Naive B cell (primary cell): ENCODE measurements around the gene ATRNL1. TPM values are rescaled to one million over a fixed set of nuclear protein-coding genes. Genes with fewer than 3 reads are reported as not detected.
"Not testable (repeated sequence)": the region's sequence is repeated elsewhere in the genome, so short reads cannot be mapped to it uniquely, and the experiment has no call there.

ENCODE experiments used
- ATAC-seq, 2 donors: fragments of 150-1000 bp; cut with Tn5 transposase; 2 replicates each; pipeline ENCODE4 v1.10.0; 2021; ENCODE audit warnings: low read depth in 2 of 2, mild to moderate bottlenecking in 2 of 2, moderate library complexity in 2 of 2
- DNase-seq: peaks from one replicate; pipeline ENCODE4 v3.0.0; 2022
- H3K27ac Mint-ChIP-seq, 6 donors: one replicate each; pipeline ENCODE4 v1.8.0; 2020 to 2022; ENCODE audit warnings: mild to moderate bottlenecking in 6 of 6, mixed read lengths in 6 of 6, moderate library complexity in 5 of 6, inconsistent platforms in 2 of 6
- H3K27me3 Mint-ChIP-seq, 3 donors: one replicate each; pipeline ENCODE4 v1.8.0; 2021 to 2022; ENCODE audit warnings: mixed read lengths in 3 of 3, mild to moderate bottlenecking in 1 of 3
- H3K36me3 Mint-ChIP-seq, 2 donors: one replicate each; pipeline ENCODE4 v1.8.0; 2020 to 2022; ENCODE audit warnings: mixed read lengths in 2 of 2, inconsistent platforms in 1 of 2, mild to moderate bottlenecking in 1 of 2
- H3K4me1 Mint-ChIP-seq, 3 donors: one replicate each; pipeline ENCODE4 v1.8.0; 2020 to 2022; ENCODE audit warnings: mixed read lengths in 3 of 3, inconsistent platforms in 1 of 3, mild to moderate bottlenecking in 1 of 3, moderate library complexity in 1 of 3
- H3K4me3 Mint-ChIP-seq, 8 donors: one replicate each; pipeline ENCODE4 v1.8.0; 2020 to 2022; ENCODE audit warnings: mild to moderate bottlenecking in 8 of 8, mixed read lengths in 8 of 8, moderate library complexity in 8 of 8, inconsistent platforms in 2 of 8
- H3K9me3 Mint-ChIP-seq, 7 donors: one replicate each; pipeline ENCODE4 v1.8.0; 2020 to 2022; ENCODE audit warnings: mixed read lengths in 7 of 7, mild to moderate bottlenecking in 5 of 7, inconsistent platforms in 2 of 7, moderate library complexity in 1 of 7
- polyA plus RNA-seq, 6 donors: library from polyadenylated mRNA; unstranded; fragments of 300-500 nt; fragmentation: Illumina TruSeq; gene quantifications; one replicate each; pipeline ENCODE4 v1.2.3, GENCODE V29; 2021; ENCODE audit warnings: low read depth in 6 of 6

ATRNL1 gene
- polyA plus RNA-seq, 6 donors from 2014 or later = 0.03 to 1.7 (median 0.49) TPM; not detected in 2

- Mint-ChIP-seq H3K9me3 (peaks cover 9 to 54% (median 26%) of the 10 kb centered on the region in 7 donors), H3K36me3 (peaks cover 5 to 18% of the 10 kb centered on the region in 2 donors), H3K4me1 (no peaks in the 10 kb centered on the region), H3K4me3 (no peak overlapping the region), H3K27me3 (peaks cover 14 to 31% (median 21%) of the 10 kb centered on the region in 3 donors), H3K27ac (no peak overlapping the region)
- DNase-seq = no peak
- no peak for ATAC-seq
Measured at GRCh38 chr10:115103700-115104099, 10.5 kb downstream of the ATRNL1 start.

- ATAC-seq, H3K27ac Mint-ChIP-seq, H3K4me3 Mint-ChIP-seq, H3K4me1 Mint-ChIP-seq, DNase-seq: not testable (repeated sequence)
- Mint-ChIP-seq H3K9me3 (peaks cover 9 to 51% (median 26%) of the 10 kb centered on the region in 7 donors), H3K36me3 (peaks cover 5 to 18% of the 10 kb centered on the region in 2 donors), H3K27me3 (peaks cover 16 to 32% (median 21%) of the 10 kb centered on the region in 3 donors)
Measured at GRCh38 chr10:115105411-115105810, 12.2 kb downstream of the ATRNL1 start.

DNA sequence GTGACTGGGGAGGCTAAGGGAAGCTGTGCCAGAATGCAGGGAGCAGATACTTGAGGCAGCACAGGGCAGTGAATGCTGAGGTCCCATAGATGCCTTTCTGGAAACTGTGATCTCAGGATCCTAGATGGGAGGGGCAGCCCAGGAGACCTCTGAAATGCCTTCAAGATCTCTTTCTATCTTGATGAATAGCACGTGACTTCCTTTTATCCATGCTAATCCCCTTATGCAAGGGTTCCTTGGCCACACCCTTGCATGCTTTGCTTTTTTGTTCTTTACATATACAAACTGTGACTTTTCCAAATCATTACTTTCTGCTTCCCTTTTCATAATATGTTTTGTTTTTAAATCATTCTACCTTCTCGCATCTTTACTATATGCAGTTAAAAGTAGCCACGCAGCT, 14.7 kb downstream of the ATRNL1 start:
- Mint-ChIP-seq H3K27ac (peak overlapping the region in 1 of 6 donors; percentile 15), H3K4me3 (no peak overlapping the region), H3K36me3 (peaks cover 5 to 18% of the 10 kb centered on the region in 2 donors), H3K27me3 (peaks cover 6 to 14% (median 13%) of the 10 kb centered on the region in 3 donors), H3K4me1 (no peaks in the 10 kb centered on the region), H3K9me3 (peaks cover 9 to 41% (median 25%) of the 10 kb centered on the region in 7 donors)
- ATAC-seq (no peak), DNase-seq (no peak)

GRCh38 chr10:115117301-115117700, 24.1 kb downstream of the ATRNL1 start:
- no peak overlapping the region for H3K4me3 Mint-ChIP-seq
- no peak for DNase-seq

GRCh38 chr10:115118346-115118745, 25.2 kb downstream of the ATRNL1 start:
- Mint-ChIP-seq H3K4me3 (no peak overlapping the region), H3K4me1 (no peaks in the 10 kb centered on the region), H3K9me3 (peaks cover 0 to 3% (median 0%) of the 10 kb centered on the region in 7 donors), H3K36me3 (no peaks in the 10 kb centered on the region), H3K27me3 (peaks cover 10 to 20% (median 19%) of the 10 kb centered on the region in 3 donors), H3K27ac (no peak overlapping the region)
- DNase-seq (no peak), ATAC-seq (no peak)

More at GRCh38 chr10:115117301-115117700, 24.1 kb downstream of the ATRNL1 start:
- Mint-ChIP-seq H3K27ac (no peak overlapping the region), H3K9me3 (peaks cover 0 to 11% (median 5%) of the 10 kb centered on the region in 7 donors), H3K27me3 (peaks cover 10 to 20% (median 19%) of the 10 kb centered on the region in 3 donors), H3K36me3 (no peaks in the 10 kb centered on the region), H3K4me1 (no peaks in the 10 kb centered on the region)
- no peak for ATAC-seq

- Mint-ChIP-seq H3K36me3 (no peaks in the 10 kb centered on the region), H3K4me1 (no peaks in the 10 kb centered on the region), H3K4me3 (no peak overlapping the region), H3K27me3 (no peaks in the 10 kb centered on the region), H3K9me3 (no peaks in the 10 kb centered on the region), H3K27ac (no peak overlapping the region)
- no peak for DNase-seq
- no peak for ATAC-seq
Measured at GRCh38 chr10:115125505-115125904, 32.3 kb downstream of the ATRNL1 start.

- H3K9me3 Mint-ChIP-seq = peaks cover 0 to 1% (median 0%) of the 10 kb centered on the region in 7 donors
- no peak for DNase-seq
- H3K4me3 Mint-ChIP-seq = no peak overlapping the region
- no peaks in the 10 kb centered on the region for H3K36me3 Mint-ChIP-seq
- peaks cover 0 to 12% (median 4%) of the 10 kb centered on the region in 3 donors for H3K27me3 Mint-ChIP-seq
- H3K27ac Mint-ChIP-seq = no peak overlapping the region
- no peak for ATAC-seq
- H3K4me1 Mint-ChIP-seq = no peaks in the 10 kb centered on the region
Measured at GRCh38 chr10:115129752-115130151, 36.6 kb downstream of the ATRNL1 start.

- Mint-ChIP-seq H3K9me3 (peaks cover 3 to 18% (median 7%) of the 10 kb centered on the region in 7 donors), H3K36me3 (no peaks in the 10 kb centered on the region), H3K27me3 (peaks cover 0 to 12% (median 4%) of the 10 kb centered on the region in 3 donors), H3K4me1 (no peaks in the 10 kb centered on the region), H3K27ac (no peak overlapping the region), H3K4me3 (no peak overlapping the region)
- no peak for DNase-seq
- no peak for ATAC-seq
Measured at GRCh38 chr10:115136616-115137015, 43.5 kb downstream of the ATRNL1 start.

DNA sequence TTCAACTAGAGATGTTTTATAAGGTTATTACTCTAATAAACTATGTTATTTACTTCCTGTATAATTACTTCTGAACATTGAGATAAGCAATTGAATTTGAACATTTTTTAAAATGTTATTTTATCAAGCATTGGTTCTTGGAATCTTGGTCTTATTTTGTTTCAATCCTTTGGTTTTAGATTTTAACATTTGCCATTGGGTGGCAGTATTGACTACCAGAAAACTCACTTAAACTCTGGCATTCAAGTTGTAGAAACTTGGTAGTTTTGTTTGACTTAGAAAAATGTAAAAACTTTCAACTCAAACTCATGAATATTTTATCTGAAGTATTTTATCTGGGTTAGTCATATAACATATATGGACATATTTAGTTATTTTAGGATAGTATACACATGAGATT, 48.1 kb downstream of the ATRNL1 start:
- ATAC-seq (no peak), DNase-seq (no peak)
- H3K4me1 Mint-ChIP-seq = no peaks in the 10 kb centered on the region
- no peak overlapping the region for H3K4me3 Mint-ChIP-seq
- H3K36me3 Mint-ChIP-seq = no peaks in the 10 kb centered on the region
- H3K27ac Mint-ChIP-seq = no peak overlapping the region
- H3K9me3 Mint-ChIP-seq = peaks cover 3 to 16% (median 6%) of the 10 kb centered on the region in 7 donors
- peaks cover 4 to 14% (median 5%) of the 10 kb centered on the region in 3 donors for H3K27me3 Mint-ChIP-seq

DNA sequence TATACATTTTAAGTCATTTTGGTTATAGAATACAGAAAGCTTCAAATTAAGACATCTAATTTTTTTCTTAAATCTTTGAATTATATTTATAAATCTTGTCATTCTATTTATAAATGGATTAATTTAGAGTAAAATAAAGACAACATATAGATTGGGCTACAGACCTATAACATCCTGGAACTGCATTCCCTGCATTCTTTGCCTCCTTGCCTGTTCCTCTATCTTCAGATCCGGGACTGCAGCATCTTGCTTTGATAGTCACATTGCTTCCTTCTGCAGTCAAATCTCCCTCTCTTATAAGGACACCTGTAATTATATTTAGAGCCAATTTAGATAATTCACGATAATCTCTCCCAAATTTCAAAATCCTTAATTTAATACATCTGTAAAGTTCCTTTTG, 64.2 kb downstream of the ATRNL1 start:
- Mint-ChIP-seq H3K4me1 (no peaks in the 10 kb centered on the region), H3K36me3 (no peaks in the 10 kb centered on the region), H3K27me3 (peaks cover 10 to 28% (median 12%) of the 10 kb centered on the region in 3 donors), H3K4me3 (no peak overlapping the region), H3K27ac (no peak overlapping the region), H3K9me3 (peaks cover 0 to 5% (median 0%) of the 10 kb centered on the region in 7 donors)
- DNase-seq (no peak), ATAC-seq (no peak)

GRCh38 chr10:115163129-115163528, 70.0 kb downstream of the ATRNL1 start:
- Mint-ChIP-seq H3K4me1 (no peaks in the 10 kb centered on the region), H3K27ac (no peak overlapping the region), H3K36me3 (no peaks in the 10 kb centered on the region), H3K9me3 (peaks cover 0 to 3% (median 0%) of the 10 kb centered on the region in 7 donors), H3K27me3 (peaks cover 8 to 12% (median 9%) of the 10 kb centered on the region in 3 donors), H3K4me3 (no peak overlapping the region)
- ATAC-seq (no peak), DNase-seq (no peak)

GRCh38 chr10:115164220-115164619, 71.1 kb downstream of the ATRNL1 start:
- Mint-ChIP-seq H3K27me3 (peaks cover 8 to 12% (median 9%) of the 10 kb centered on the region in 3 donors), H3K4me1 (no peaks in the 10 kb centered on the region), H3K36me3 (no peaks in the 10 kb centered on the region), H3K9me3 (peaks cover 0 to 3% (median 0%) of the 10 kb centered on the region in 7 donors), H3K27ac (no peak overlapping the region), H3K4me3 (no peak overlapping the region)
- ATAC-seq (no peak), DNase-seq (no peak)

GRCh38 chr10:115167751-115168150, 74.6 kb downstream of the ATRNL1 start:
- no peak for ATAC-seq
- no peaks in the 10 kb centered on the region for H3K4me1 Mint-ChIP-seq

DNA sequence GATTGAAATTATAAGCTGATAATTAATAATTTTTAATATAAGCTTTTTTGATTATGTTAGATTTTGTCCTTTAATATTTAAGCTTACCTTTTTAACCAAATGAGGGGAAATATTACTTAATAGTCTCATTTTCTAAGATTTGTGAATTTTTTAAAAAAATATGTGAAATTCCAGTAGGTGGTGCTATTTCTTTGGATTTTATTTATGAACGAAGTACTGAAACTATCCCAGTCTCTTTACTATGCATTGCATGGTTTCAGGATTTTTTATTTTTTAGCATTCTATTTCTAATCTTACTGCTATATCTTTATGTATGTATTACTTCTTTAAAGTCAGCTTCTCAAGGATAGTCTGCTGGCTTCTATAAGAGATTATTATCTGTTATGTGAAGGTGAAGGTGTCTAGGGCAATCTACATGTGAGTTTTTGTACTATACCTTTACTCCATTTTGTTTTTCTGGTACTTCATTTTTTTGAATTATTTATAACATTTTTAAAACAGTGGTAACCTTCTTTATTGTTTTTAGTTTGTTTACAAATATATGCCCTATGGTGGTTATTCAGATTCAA, 78.3 kb downstream of the ATRNL1 start:
- H3K27ac Mint-ChIP-seq = no peak overlapping the region
- DNase-seq (no peak), ATAC-seq (no peak)
- H3K27me3 Mint-ChIP-seq = peaks cover 1 to 9% (median 5%) of the 10 kb centered on the region in 3 donors
- no peak overlapping the region for H3K4me3 Mint-ChIP-seq
- H3K4me1 Mint-ChIP-seq = no peaks in the 10 kb centered on the region
- H3K9me3 Mint-ChIP-seq = peaks cover 0 to 1% (median 0%) of the 10 kb centered on the region in 7 donors
- H3K36me3 Mint-ChIP-seq = no peaks in the 10 kb centered on the region

More at GRCh38 chr10:115167751-115168150, 74.6 kb downstream of the ATRNL1 start:
- H3K4me3 Mint-ChIP-seq = no peak overlapping the region
- peaks cover under 1 to 7% (median 1%) of the 10 kb centered on the region in 3 donors for H3K27me3 Mint-ChIP-seq
- no peaks in the 10 kb centered on the region for H3K36me3 Mint-ChIP-seq
- H3K27ac Mint-ChIP-seq = no peak overlapping the region
- peaks cover 0 to 3% (median 0%) of the 10 kb centered on the region in 7 donors for H3K9me3 Mint-ChIP-seq
- no peak for DNase-seq
